Occipital lobe (tissue), 2 donors: ENCODE results near the gene CADM2. TPM values are rescaled to one million over a fixed set of nuclear protein-coding genes. Genes with fewer than 3 reads are reported as not detected.

Experiments used
- DNase-seq: peaks from one replicate; lab custom pipeline; 2025; lab: John Stamatoyannopoulos, UW
- total RNA-seq: library from RNA; depleted of rRNA; stranded (reverse); fragments of >200 nt; gene quantifications from one replicate; pipeline ENCODE4 v1.2.3, GENCODE V29; 2014

The CADM2 gene
- total RNA-seq, 1 donor from 2014 or later = 96.5 TPM

DNA sequence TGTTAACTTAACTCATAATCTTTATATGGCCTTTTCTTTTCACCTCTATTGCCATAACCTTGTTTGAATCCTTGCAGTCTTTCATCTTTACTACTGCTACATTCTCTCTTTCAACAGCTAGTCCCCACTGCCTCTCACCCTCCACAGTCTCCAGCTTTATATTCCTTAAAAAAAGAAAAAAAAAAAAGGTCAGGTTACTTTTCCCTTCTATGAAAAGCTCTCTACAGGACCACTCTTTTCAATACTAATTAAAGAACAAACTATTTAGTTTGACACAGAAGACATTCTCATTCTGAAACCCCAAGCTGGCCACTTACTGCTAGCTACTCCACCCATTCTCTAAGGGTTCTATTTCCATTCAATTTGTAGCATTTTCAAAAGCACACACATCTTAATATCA is 25.6 kb downstream of the CADM2 start:
- no peak for DNase-seq

GRCh38 chr3:84985795-84986194 is 27.0 kb downstream of the CADM2 start:
- no peak for DNase-seq

DNA sequence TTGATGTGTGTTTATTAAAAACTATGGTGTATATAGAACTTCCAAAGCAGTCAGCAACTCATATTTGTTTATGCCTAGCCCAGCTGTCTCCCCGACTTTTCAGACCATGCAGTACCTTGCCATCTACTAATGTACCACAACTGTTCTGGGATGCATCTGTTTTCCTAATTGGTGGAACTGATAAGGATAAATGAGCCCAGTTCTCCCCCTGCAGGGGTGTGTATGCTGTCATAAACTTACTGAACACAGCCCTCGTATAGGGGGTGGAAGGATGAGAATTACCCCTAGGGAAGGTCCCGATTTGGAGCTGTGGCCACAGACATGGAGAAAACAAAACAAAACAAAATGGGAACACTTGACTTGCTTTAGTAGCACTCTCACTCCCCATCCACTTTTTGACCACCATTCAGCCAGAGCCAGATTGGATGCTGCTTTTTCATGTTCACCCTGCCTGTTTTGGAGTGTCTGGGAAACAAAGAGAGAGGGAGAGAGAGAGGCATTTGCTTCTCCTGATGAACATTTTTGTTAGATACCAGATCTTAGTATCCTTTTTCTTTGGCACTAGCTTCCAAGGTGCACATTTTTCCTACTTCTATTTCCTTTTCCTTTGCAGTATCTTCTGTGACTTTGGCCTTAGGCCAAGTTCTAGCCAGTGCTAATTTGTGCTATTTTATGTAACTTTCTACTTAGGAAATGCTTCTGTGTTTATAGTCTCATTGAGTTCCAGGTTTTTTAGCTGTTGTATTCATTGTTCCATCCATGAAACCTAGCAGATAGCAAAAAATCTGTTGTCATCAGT is 29.1 kb downstream of the CADM2 start:
- DNase-seq = no peak

- no peak for DNase-seq
Measured at GRCh38 chr3:84989102-84989501, 30.3 kb downstream of the CADM2 start.

GRCh38 chr3:84991422-84991900 is 32.7 kb downstream of the CADM2 start:
- no peak for DNase-seq

DNA sequence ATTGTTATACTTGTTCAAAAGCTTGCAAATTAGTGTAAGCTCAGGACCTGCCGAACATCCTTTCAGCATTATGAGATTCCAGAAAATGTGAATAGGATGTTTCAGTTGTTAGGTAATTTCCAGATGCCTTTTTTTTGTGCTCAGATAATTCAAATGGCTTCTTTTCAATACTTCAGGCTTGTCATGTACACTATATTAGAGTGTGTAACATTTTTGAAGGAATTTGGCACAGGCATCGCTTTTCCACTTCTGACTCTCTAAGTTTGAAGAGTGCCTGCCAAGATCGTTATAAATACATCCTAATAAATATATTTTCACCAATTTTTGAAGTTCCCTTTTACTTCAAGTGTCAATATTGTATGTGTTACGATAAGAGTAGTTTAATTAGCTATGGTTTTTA is 35.2 kb downstream of the CADM2 start:
- DNase-seq = no peak

GRCh38 chr3:84998545-84998944 is 39.8 kb downstream of the CADM2 start:
- no peak for DNase-seq

GRCh38 chr3:85003479-85003878 is 44.7 kb downstream of the CADM2 start:
- DNase-seq = no peak

DNA sequence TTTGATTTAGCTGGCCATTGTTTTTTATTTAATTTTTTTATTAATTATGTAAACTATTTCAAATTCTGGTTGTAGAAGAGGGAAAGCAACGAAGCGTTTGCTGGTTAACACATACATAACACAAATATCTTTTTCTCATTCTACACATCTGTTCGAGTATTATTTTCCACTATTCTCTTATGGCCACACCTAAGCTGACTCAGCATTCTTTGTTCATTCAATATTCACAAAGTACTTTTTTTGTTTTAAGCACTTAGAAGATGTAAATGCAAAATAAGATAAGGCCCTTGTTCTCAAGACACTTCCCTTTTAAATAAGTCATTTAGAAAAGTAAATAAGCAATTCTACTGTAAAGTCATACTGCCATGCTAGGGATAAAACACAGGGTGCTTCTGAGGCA is 45.4 kb downstream of the CADM2 start:
- DNase-seq = no peak

- no peak for DNase-seq
Measured at GRCh38 chr3:85005946-85006345, 47.2 kb downstream of the CADM2 start.

DNA sequence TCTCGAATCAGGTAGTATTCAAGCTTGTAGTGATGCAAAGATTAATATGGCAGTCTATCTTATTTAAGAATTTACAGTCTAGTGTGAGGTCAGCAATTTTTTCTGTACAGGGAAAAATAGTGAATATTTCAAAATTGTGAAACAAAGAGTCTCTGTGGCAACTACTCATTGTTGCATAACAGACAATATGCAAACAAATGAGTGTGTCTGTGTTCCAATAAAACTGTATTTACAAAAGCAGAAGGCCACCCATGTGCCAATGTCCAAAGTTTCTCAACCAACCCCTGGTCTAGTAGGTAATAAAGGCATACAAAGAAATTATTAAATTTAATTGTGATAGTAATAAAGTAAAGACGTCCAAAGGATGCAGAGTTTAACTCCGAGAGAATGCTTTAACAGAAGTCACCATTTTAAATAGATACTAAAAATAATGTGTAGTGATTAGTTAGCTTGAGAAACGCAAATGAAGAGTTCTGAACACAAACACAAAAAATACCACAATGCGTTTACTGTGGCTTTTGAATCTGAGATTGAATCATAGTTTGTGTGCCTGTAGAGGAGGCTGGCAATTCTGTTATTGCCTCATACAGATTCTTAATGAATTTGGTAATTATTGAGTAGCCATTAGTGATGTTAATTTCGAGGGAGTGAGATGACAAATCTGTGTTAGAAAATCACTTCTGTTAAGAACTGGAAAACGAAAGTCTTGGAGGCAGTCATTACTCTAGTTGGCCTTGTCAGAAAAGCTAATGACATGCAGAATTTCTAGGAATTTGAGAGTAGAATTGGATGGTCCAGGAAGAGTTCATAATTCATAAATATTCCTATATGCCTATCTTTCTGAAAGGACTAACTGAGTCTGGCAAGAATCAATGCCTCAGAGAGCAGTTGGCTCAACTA is 48.7 kb downstream of the CADM2 start:
- DNase-seq = no peak

DNA sequence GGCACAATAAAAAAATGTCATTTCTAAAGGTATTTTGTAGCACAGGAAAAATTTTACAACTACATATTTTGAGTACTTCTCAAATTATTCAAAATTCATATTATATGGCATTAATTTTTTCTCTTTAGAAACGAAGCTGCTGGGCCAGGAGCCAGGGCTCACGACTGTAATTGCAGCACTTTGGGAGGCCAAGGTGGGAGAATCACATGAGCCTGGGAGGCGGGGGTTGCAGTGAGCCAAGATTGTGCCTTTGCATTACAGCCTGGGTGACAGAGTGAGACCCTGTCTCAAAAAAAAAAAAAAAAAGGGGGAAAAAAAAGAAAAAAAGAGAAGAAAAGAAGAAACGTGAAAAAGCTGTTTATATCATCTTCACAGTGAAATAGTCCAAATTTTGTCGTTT is 62.0 kb downstream of the CADM2 start:
- no peak for DNase-seq

GRCh38 chr3:85030052-85030451 is 71.3 kb downstream of the CADM2 start:
- no peak for DNase-seq

DNA sequence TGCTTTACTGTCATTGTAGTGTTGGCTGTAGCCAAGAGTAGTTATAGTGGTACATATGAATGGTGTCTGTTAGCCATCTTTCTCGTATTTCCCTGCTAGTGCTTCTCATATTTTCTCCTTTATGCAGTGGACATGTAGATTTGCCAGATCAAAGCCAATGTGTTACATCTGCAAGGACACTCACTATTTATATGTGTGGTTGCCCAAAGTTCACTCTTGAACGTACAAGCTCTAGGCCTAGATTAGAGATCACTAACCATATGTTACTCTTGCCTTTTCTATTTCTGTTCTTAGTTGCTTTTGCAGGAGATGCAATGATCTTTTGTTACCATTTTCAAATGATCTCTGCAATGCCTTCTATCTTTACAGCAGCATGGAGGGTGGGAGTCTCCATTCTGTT is 78.4 kb downstream of the CADM2 start:
- no peak for DNase-seq

- DNase-seq = no peak
Measured at GRCh38 chr3:85041001-85041400, 82.2 kb downstream of the CADM2 start.

DNA sequence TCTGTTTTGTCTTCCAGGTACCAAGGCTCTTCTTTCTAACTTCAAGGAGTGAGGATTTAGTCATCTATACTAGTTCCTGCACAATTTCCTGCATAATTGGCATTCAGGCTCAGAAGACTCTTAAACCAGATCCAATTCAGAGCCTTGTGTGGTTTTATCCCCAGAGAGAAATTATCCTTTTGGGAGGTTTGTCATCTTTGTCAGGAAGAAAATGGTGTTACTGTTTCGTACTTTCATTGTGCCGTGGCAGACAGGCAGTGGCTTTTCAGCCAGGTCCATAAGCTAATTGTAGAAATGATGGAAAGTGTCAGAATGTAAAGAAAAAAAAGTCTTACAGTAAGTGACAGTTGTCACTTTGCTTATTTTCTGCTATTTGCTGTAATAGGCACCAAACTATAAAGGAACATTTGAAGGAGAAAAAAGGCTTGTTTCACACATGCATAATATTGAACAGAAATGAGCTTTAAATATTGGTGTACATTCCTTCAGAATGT is 82.8 kb downstream of the CADM2 start:
- DNase-seq = no peak

DNA sequence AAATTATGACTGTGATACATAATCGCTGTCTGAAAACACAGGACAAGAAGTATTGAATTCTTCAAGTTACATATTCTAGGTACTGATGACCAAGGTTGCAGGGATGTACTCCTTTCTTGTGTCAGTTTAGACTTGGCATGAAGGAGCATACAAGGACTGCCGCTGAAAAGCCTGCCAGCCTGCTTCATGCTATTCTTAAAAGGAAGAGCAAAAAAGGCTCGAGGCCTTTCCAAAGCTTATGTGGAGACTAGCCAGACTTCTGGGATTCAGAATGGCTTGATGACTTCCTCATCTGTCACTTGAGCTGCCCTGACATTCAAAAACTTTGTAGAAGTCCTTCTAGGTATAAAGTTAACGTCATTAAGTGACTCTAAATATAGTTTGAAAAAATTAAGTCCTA is 92.0 kb downstream of the CADM2 start:
- DNase-seq = no peak

DNA sequence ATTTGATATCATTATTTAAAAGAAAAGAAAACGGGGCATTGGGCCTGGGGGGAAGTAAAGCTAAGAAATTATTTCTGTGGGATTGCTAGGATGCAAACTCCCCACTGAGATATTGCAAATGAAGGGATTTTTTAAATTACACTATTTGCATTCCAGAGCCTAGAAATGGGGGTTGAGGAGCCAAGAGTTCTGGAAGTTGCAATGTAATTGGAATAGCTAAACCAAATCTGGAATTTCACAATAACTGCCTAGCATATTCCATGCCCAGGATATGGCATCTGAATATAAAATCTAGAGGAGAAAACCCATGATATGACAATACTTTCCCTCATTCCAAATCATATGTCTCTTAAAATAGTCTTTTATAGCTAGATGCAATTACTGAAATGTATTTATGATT is 93.0 kb downstream of the CADM2 start:
- DNase-seq = no peak

DNA sequence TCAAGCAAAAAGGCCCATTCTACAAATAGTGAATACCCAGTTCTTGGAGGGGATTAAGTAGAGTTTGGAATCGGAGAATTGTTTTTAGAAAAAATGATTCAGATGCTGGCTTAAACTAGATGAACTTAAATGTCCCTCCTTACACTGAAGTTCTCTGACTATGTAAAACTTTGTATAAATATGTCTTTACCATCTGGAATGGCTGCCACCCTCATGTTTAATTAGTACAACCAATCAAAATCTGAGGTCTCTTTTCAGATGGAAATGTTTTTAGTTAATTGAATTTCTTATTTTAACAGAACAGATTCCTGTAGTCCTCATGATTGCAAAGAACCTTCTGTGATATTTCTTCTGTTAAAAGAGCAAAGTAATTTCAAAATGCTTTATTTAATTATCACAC is 94.8 kb downstream of the CADM2 start:
- no peak for DNase-seq

GRCh38 chr3:85054579-85054978 is 95.8 kb downstream of the CADM2 start:
- DNase-seq = no peak

GRCh38 chr3:85068911-85069310 is 110.1 kb downstream of the CADM2 start:
- DNase-seq = no peak

DNA sequence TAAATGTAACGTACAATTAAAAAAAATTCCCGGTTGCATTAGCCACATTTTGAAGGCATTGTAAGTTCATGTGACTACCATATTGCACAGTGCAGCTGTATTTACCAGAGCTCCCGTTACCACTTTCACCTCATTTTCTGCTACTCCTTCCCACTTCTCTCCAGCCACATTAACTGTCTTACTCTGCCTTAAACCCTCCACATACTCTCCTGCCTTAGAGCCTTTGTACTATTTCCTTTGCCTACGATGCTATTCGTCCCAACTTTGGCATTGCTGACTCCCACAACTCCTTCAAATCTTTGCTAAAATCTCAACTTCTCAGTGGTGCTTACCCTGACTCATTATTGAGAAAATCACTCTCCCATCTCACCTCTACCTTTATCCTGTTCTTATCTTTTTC is 115.2 kb downstream of the CADM2 start:
- DNase-seq = no peak
